ENCODE results near the gene STBD1. TPM values are rescaled to one million over a fixed set of nuclear protein-coding genes. Genes with fewer than 3 reads are reported as not detected.

STBD1 gene
- total RNA-seq, 4 donors from 2014 or later: 0.89 to 2.3 (median 1.1) TPM

GRCh38 chr4:76316131-76316530, 9.6 kb downstream of the STBD1 start:
- DNase-seq (ENCODE audit: low spot score in 2 of 2): no peak
- 93 to 94% methylated on average over 1 of the region's 1 CpG for WGBS, 2 donors
- no peak overlapping the region for H3K4me3 ChIP-seq (ENCODE audit: low read depth, poor library complexity, severe bottlenecking)
- intact Hi-C loops (cut with DNase I; ENCODE audit: low total_unique reads): no loop called here
- no peak for TF ChIP-seq CTCF (IDR thresholded peaks at IDR 0.05)
- TF ChIP-seq POLR2A (IDR thresholded peaks at IDR 0.05): no peak

- 65 to 69% methylated on average over 3 of the region's 3 CpGs for whole genome bisulfite sequencing, 2 donors
- no peak for DNase-seq (ENCODE audit: low spot score in 2 of 2)
- H3K4me3 ChIP-seq (ENCODE audit: low read depth, poor library complexity, severe bottlenecking): no peak overlapping the region
- intact Hi-C loops (cut with DNase I; ENCODE audit: low total_unique reads): no loop called here
- TF ChIP-seq CTCF (IDR thresholded peaks at IDR 0.05) (no peak), POLR2A (IDR thresholded peaks at IDR 0.05) (no peak)
Observed at GRCh38 chr4:76322236-76322635, 15.7 kb downstream of the STBD1 start.

- H3K4me3 ChIP-seq (ENCODE audit: low read depth, poor library complexity, severe bottlenecking): no peak overlapping the region
- intact Hi-C loops (cut with DNase I; ENCODE audit: low total_unique reads): no loop called here
- no peak for DNase-seq (ENCODE audit: low spot score in 2 of 2)
- TF ChIP-seq CTCF (IDR thresholded peaks at IDR 0.05) (no peak), POLR2A (IDR thresholded peaks at IDR 0.05) (no peak)
Observed at GRCh38 chr4:76325072-76325471, 18.5 kb downstream of the STBD1 start.

- no peak for TF ChIP-seq POLR2A (IDR thresholded peaks at IDR 0.05)
- no peak for TF ChIP-seq CTCF (IDR thresholded peaks at IDR 0.05)
- intact Hi-C loops (cut with DNase I; ENCODE audit: low total_unique reads): no loop called here
- no peak overlapping the region for H3K4me3 ChIP-seq (ENCODE audit: low read depth, poor library complexity, severe bottlenecking)
- DNase-seq (ENCODE audit: low spot score in 2 of 2): no peak
Observed at GRCh38 chr4:76326515-76326914, 20.0 kb downstream of the STBD1 start.

GRCh38 chr4:76334885-76335284, 28.4 kb downstream of the STBD1 start:
- DNase-seq (ENCODE audit: low spot score in 2 of 2): no peak
- WGBS, 2 donors: 68 to 73% methylated on average over 3 of the region's 3 CpGs
- intact Hi-C loops (cut with DNase I; ENCODE audit: low total_unique reads): no loop called here
- TF ChIP-seq POLR2A (IDR thresholded peaks at IDR 0.05) (no peak), CTCF (IDR thresholded peaks at IDR 0.05) (no peak)
- no peak overlapping the region for H3K4me3 ChIP-seq (ENCODE audit: low read depth, poor library complexity, severe bottlenecking)

GRCh38 chr4:76339364-76339763, 32.8 kb downstream of the STBD1 start:
- no peak overlapping the region for H3K4me3 ChIP-seq (ENCODE audit: low read depth, poor library complexity, severe bottlenecking)
- intact Hi-C loops (cut with DNase I; ENCODE audit: low total_unique reads): no loop called here
- 64 to 70% methylated on average over 2 of the region's 2 CpGs for WGBS, 2 donors
- no peak for TF ChIP-seq CTCF (IDR thresholded peaks at IDR 0.05)
- no peak for TF ChIP-seq POLR2A (IDR thresholded peaks at IDR 0.05)
- no peak for DNase-seq (ENCODE audit: low spot score in 2 of 2)

Data from lower leg skin (tissue), 4 donors.